Measurements from ENCODE around the gene APBA2. TPM values are rescaled to one million over a fixed set of nuclear protein-coding genes. Genes with fewer than 3 reads are reported as not detected.

The APBA2 gene
- polyA plus RNA-seq, 1 donor (not counting 4 experiments of a cell fraction or from before 2014, with no cell fraction given): 5.5 TPM

DNA sequence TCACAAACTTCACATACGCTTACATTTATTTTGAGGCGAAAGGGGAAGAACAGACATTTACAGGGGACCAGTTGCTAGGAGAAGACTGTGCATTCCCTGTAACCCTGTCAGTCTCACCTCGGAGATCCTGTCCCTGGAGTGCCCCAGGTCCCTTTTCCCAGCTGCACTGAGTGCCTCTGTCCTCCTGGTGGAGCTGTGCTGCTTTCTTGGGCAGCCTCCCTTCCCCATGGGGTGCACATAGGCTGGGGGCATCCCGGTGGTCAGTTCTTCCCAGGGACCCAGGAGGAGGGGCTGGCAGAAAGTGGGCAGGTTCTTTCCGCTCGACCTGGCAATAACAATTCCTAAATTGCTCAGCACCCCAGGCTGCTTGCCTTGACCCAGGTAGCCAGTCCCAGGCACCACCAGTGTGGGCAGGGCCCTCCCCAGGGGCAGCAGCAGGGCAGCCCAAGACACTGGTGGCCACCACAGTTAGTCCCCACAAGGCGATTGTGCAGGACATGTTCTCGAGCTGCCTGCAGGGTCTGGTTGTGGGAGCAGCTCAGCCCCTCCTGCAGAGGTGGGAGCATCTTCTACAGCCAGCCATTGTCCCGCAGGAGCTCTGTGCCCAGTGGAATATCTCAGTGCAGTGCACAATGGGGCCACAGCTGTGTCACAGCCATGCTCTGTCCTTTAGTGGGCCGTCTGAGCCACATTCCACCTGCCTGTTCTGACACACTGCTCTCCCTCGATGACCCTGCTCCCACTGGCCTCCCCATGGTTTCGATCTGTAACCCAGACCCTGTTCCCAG lies 36.3 kb downstream of the APBA2 start:
- Histone ChIP-seq H3K9me1 (ENCODE audit: control insufficient read depth, extremely low read depth, insufficient read depth, low read length) (no peaks in the 10 kb centered on the region), H3K36me3 (ENCODE audit: control insufficient read depth in 2 of 2, extremely low read depth in 1 of 2, insufficient read depth in 2 of 2, low read length in 2 of 2) (no peaks in the 10 kb centered on the region), H3K9ac (ENCODE audit: control insufficient read depth, extremely low read depth, insufficient read depth, low read length) (no peak overlapping the region), H3K4me2 (ENCODE audit: control insufficient read depth, extremely low read depth, insufficient read depth, low read depth, low read length) (no peak overlapping the region), H2AFZ (ENCODE audit: control insufficient read depth, low read length) (no peak overlapping the region), H3K27me3 (ENCODE audit: control insufficient read depth, extremely low read depth, insufficient read depth, low read length) (no peaks in the 10 kb centered on the region), H3K4me1 (ENCODE audit: control insufficient read depth, extremely low read depth, insufficient read depth, low read length) (no peaks in the 10 kb centered on the region), H3K27ac (ENCODE audit: control insufficient read depth, insufficient read depth, low read length) (no peak overlapping the region), H3K4me3 (ENCODE audit: control insufficient read depth in 2 of 3, extremely low read depth in 1 of 3, insufficient read depth in 2 of 3, low read depth in 1 of 3, low read length in 3 of 3) (no peak overlapping the region), H3K79me2 (ENCODE audit: control insufficient read depth, insufficient read depth, low read length) (no peaks in the 10 kb centered on the region), H3K9me3 (ENCODE audit: control insufficient read depth, low read depth, low read length) (no peaks in the 10 kb centered on the region), H4K20me1 (ENCODE audit: control insufficient read depth, extremely low read depth, insufficient read depth, low read length) (no peaks in the 10 kb centered on the region)
- dilution Hi-C loops (cut with MboI; ENCODE audit: extremely low pct_ligation_motif_present, low sequenced_read_pairs): no loop called here
- TF ChIP-seq CTCF (optimal IDR thresholded peaks at IDR 0.05 in 1 of 3, IDR thresholded peaks at IDR 0.05 in 1 of 3, conservative IDR thresholded peaks at IDR 0.05 in 1 of 3; ENCODE audit: extremely low read depth in 1 of 3, insufficient read depth in 2 of 3, low read length in 3 of 3) (peak in 1 of 3 experiments; percentile 4), EZH2 (IDR thresholded peaks at IDR 0.05; ENCODE audit: low read length) (no peak)
- no peak for DNase-seq (ENCODE audit: low read depth, low spot score)
- no peak for FAIRE-seq

GRCh38 chr15:28922707-28923012 lies 36.9 kb downstream of the APBA2 start:
- H3K27ac ChIP-seq (ENCODE audit: control insufficient read depth, insufficient read depth, low read length): no peak overlapping the region
- no peak overlapping the region for H3K4me2 ChIP-seq (ENCODE audit: control insufficient read depth, extremely low read depth, insufficient read depth, low read depth, low read length)
- H3K9me3 ChIP-seq (ENCODE audit: control insufficient read depth, low read depth, low read length): no peaks in the 10 kb centered on the region
- FAIRE-seq (no peak), DNase-seq (ENCODE audit: low read depth, low spot score) (no peak)
- H3K9ac ChIP-seq (ENCODE audit: control insufficient read depth, extremely low read depth, insufficient read depth, low read length): no peak overlapping the region
- H3K4me1 ChIP-seq (ENCODE audit: control insufficient read depth, extremely low read depth, insufficient read depth, low read length): no peaks in the 10 kb centered on the region
- no peak overlapping the region for H3K4me3 ChIP-seq (ENCODE audit: control insufficient read depth in 2 of 3, extremely low read depth in 1 of 3, insufficient read depth in 2 of 3, low read depth in 1 of 3, low read length in 3 of 3)
- H2AFZ ChIP-seq (ENCODE audit: control insufficient read depth, low read length): no peak overlapping the region
- H4K20me1 ChIP-seq (ENCODE audit: control insufficient read depth, extremely low read depth, insufficient read depth, low read length): no peaks in the 10 kb centered on the region
- H3K9me1 ChIP-seq (ENCODE audit: control insufficient read depth, extremely low read depth, insufficient read depth, low read length): no peaks in the 10 kb centered on the region
- dilution Hi-C loops (cut with MboI; ENCODE audit: extremely low pct_ligation_motif_present, low sequenced_read_pairs): no loop called here
- no peaks in the 10 kb centered on the region for H3K36me3 ChIP-seq (ENCODE audit: control insufficient read depth in 2 of 2, extremely low read depth in 1 of 2, insufficient read depth in 2 of 2, low read length in 2 of 2)
- TF ChIP-seq CTCF (optimal IDR thresholded peaks at IDR 0.05 in 1 of 3, IDR thresholded peaks at IDR 0.05 in 1 of 3, conservative IDR thresholded peaks at IDR 0.05 in 1 of 3; ENCODE audit: extremely low read depth in 1 of 3, insufficient read depth in 2 of 3, low read length in 3 of 3): no peak
- TF ChIP-seq EZH2 (IDR thresholded peaks at IDR 0.05; ENCODE audit: low read length): no peak
- H3K27me3 ChIP-seq (ENCODE audit: control insufficient read depth, extremely low read depth, insufficient read depth, low read length): no peaks in the 10 kb centered on the region
- no peaks in the 10 kb centered on the region for H3K79me2 ChIP-seq (ENCODE audit: control insufficient read depth, insufficient read depth, low read length)
